ENCODE data around the gene ADCY7. TPM values are rescaled to one million over a fixed set of nuclear protein-coding genes. Genes with fewer than 3 reads are reported as not detected.

The ADCY7 gene
- total RNA-seq, 1 donor from 2014 or later = 36.2 TPM

DNA sequence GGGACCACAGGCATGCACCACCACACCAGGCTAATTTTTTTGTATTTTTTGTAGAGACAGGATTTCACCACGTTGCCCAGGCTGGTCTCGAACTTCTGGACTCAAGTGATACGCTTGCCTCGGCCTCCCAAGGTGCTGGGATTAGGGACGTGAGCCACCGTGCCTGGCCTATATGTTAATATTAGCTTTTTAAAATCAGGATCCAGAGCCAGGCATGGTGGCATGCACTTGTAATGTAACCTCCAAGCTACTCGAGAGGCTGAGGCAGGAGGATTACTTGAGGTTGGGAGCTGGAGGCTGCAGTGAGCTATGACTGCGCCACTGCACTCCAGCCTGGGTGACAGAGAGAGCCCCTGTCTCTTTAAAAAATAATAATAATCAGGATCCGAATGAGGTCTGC is 8.5 kb upstream of the ADCY7 start:
- H3K4me3 ChIP-seq (ENCODE audit: low read depth, low read length) = no peak overlapping the region
- H3K27me3 ChIP-seq (ENCODE audit: control insufficient read depth, insufficient read depth, low read length) = no peaks in the 10 kb centered on the region
- no peak for DNase-seq (ENCODE audit: low read depth)
- H3K36me3 ChIP-seq (ENCODE audit: control insufficient read depth, insufficient read depth, low read length) = no peaks in the 10 kb centered on the region
- no peak for TF ChIP-seq CTCF (IDR thresholded peaks at IDR 0.05; ENCODE audit: insufficient read depth, low read length, poor library complexity, severe bottlenecking)

GRCh38 chr16:50259334-50260205 is 6.8 kb upstream of the ADCY7 start:
- Histone ChIP-seq H3K4me3 (ENCODE audit: low read depth, low read length) (no peak overlapping the region), H3K27me3 (ENCODE audit: control insufficient read depth, insufficient read depth, low read length) (no peaks in the 10 kb centered on the region), H3K36me3 (ENCODE audit: control insufficient read depth, insufficient read depth, low read length) (no peaks in the 10 kb centered on the region)
- DNase-seq (ENCODE audit: low read depth) = no peak
- TF ChIP-seq CTCF (IDR thresholded peaks at IDR 0.05; ENCODE audit: insufficient read depth, low read length, poor library complexity, severe bottlenecking) = no peak

- Histone ChIP-seq H3K27me3 (ENCODE audit: control insufficient read depth, insufficient read depth, low read length) (no peaks in the 10 kb centered on the region), H3K4me3 (ENCODE audit: low read depth, low read length) (no peak overlapping the region), H3K36me3 (ENCODE audit: control insufficient read depth, insufficient read depth, low read length) (no peaks in the 10 kb centered on the region)
- DNase-seq (ENCODE audit: low read depth) = no peak
- no peak for TF ChIP-seq CTCF (IDR thresholded peaks at IDR 0.05; ENCODE audit: insufficient read depth, low read length, poor library complexity, severe bottlenecking)
These were observed 5.9 kb upstream of the ADCY7 start for GRCh38 chr16:50260206-50261159.

DNA sequence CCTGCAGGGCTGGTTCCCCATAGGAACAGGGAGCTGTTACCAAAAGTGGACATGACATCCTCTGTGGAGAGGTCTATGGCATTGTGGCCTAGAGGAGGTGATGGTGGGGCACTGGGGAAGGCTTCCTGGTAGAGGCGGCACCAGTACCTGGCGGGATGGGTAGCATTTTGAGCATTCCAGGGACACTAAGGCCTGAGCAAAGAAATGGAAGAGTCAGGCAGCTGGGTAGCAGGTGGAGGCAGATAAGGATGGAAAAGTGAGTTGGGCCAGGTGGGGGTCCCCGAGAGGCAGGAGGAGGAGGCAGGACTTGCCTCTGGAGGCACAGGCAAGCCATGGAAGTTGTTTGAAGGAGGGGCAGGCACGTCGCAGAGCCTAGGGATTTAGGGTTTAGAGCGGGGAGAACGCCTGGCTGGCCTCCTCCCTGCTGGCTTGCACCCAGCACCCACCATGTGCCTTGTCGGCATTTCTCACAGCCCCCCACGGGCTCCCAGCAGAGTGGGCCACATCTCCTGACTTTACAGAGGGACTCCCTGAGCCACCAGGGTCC is 5.1 kb upstream of the ADCY7 start:
- DNase-seq (ENCODE audit: low read depth) = no peak
- Histone ChIP-seq H3K4me3 (ENCODE audit: low read depth, low read length) (no peak overlapping the region), H3K27me3 (ENCODE audit: control insufficient read depth, insufficient read depth, low read length) (no peaks in the 10 kb centered on the region), H3K36me3 (ENCODE audit: control insufficient read depth, insufficient read depth, low read length) (no peaks in the 10 kb centered on the region)
- TF ChIP-seq CTCF (IDR thresholded peaks at IDR 0.05; ENCODE audit: insufficient read depth, low read length, poor library complexity, severe bottlenecking) = no peak

DNA sequence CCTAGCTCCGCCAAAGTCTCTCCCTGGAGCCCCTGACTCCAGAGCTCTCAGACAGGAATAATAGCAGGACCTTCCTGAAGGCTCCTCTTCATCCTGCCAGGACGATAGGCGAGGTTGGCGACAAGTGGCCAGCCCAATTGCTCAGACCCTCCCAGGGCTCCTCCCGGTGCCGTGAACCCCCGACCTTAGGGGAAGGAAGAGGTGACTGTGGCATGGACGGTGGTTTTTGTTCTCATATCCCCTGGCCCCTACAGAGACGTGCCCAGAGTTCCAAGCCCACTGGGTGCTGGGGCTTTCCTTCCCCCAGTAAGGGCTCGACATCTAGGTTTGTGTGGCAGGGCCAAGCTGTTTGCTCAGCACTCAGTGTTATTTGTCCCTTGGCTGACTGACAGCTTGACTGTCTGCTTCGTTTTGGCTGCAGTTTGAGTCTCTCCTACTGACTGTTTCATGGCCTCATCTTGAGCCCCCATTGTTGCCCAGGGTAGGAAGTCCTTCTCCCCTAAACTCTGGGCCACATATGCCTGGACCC is 4.6 kb upstream of the ADCY7 start:
- no peak for TF ChIP-seq CTCF (IDR thresholded peaks at IDR 0.05; ENCODE audit: insufficient read depth, low read length, poor library complexity, severe bottlenecking)
- H3K4me3 ChIP-seq (ENCODE audit: low read depth, low read length) = no peak overlapping the region
- DNase-seq (ENCODE audit: low read depth) = no peak
- H3K36me3 ChIP-seq (ENCODE audit: control insufficient read depth, insufficient read depth, low read length) = no peaks in the 10 kb centered on the region
- no peaks in the 10 kb centered on the region for H3K27me3 ChIP-seq (ENCODE audit: control insufficient read depth, insufficient read depth, low read length)
